ENCODE measurements around the gene AKR1C2.
"Not testable (repeated sequence)": the region's sequence is repeated elsewhere in the genome, so short reads cannot be mapped to it uniquely, and the experiment has no call there.

DNA sequence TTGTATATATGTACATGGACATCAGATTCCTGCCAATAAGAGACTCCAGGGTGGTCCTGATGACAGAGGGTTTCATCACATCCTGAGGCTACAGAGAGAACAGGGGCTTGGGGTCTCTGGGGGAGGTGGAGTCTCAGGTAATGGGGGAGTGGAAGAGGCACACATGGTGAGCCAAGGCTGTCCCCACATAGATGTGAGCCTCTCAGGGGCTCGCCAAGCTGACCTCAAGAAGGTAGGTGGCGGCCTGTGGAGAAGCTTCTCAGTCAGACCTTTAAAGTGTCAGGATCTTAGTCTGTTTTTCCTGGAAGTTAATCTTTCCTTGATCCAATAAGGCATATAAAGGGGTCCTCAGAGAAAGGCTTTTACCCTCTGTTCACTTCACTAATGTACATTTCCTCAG lies 62.7 kb downstream of the AKR1C2 start:
- not testable (repeated sequence) for TF ChIP-seq TAF1 (IDR thresholded peaks at IDR 0.05; ENCODE audit: borderline replicate concordance, low read depth, low read length); POLR2AphosphoS5 (IDR thresholded peaks at IDR 0.05; ENCODE audit: low read length); EGR1 (IDR thresholded peaks at IDR 0.05; ENCODE audit: borderline replicate concordance in 1 of 2, low read depth in 2 of 2, low read length in 2 of 2); EP300 (IDR thresholded peaks at IDR 0.05; ENCODE audit: borderline replicate concordance in 1 of 2, control insufficient read depth in 1 of 2, low read depth in 2 of 2, low read length in 2 of 2); EZH2 (IDR thresholded peaks at IDR 0.05; ENCODE audit: borderline replicate concordance, control insufficient read depth, low read depth, low read length); EED (IDR thresholded peaks at IDR 0.05; ENCODE audit: low read depth); SPI1 (IDR thresholded peaks at IDR 0.05; ENCODE audit: borderline replicate concordance, insufficient read depth, low read depth, low read length); ZNF384 (IDR thresholded peaks at IDR 0.05; ENCODE audit: borderline replicate concordance, low read depth, low read length); SIN3A (IDR thresholded peaks at IDR 0.05; ENCODE audit: low read depth, low read length)
- TF ChIP-seq, protein P1, sequence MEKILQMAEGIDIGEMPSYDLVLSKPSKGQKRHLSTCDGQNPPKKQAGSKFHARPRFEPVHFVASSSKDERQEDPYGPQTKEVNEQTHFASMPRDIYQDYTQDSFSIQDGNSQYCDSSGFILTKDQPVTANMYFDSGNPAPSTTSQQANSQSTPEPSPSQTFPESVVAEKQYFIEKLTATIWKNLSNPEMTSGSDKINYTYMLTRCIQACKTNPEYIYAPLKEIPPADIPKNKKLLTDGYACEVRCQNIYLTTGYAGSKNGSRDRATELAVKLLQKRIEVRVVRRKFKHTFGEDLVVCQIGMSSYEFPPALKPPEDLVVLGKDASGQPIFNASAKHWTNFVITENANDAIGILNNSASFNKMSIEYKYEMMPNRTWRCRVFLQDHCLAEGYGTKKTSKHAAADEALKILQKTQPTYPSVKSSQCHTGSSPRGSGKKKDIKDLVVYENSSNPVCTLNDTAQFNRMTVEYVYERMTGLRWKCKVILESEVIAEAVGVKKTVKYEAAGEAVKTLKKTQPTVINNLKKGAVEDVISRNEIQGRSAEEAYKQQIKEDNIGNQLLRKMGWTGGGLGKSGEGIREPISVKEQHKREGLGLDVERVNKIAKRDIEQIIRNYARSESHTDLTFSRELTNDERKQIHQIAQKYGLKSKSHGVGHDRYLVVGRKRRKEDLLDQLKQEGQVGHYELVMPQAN (conservative IDR thresholded peaks at IDR 0.05) = not testable (repeated sequence)
- TF ChIP-seq, protein P2, sequence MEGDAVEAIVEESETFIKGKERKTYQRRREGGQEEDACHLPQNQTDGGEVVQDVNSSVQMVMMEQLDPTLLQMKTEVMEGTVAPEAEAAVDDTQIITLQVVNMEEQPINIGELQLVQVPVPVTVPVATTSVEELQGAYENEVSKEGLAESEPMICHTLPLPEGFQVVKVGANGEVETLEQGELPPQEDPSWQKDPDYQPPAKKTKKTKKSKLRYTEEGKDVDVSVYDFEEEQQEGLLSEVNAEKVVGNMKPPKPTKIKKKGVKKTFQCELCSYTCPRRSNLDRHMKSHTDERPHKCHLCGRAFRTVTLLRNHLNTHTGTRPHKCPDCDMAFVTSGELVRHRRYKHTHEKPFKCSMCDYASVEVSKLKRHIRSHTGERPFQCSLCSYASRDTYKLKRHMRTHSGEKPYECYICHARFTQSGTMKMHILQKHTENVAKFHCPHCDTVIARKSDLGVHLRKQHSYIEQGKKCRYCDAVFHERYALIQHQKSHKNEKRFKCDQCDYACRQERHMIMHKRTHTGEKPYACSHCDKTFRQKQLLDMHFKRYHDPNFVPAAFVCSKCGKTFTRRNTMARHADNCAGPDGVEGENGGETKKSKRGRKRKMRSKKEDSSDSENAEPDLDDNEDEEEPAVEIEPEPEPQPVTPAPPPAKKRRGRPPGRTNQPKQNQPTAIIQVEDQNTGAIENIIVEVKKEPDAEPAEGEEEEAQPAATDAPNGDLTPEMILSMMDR (IDR thresholded peaks at IDR 0.05 in 2 of 3, conservative IDR thresholded peaks at IDR 0.05 in 1 of 3; ENCODE audit: control insufficient read depth in 2 of 3, extremely low read depth in 1 of 3, insufficient read depth in 1 of 3, low read depth in 3 of 3, low read length in 3 of 3) = not testable (repeated sequence)
- TF ChIP-seq, protein P3, sequence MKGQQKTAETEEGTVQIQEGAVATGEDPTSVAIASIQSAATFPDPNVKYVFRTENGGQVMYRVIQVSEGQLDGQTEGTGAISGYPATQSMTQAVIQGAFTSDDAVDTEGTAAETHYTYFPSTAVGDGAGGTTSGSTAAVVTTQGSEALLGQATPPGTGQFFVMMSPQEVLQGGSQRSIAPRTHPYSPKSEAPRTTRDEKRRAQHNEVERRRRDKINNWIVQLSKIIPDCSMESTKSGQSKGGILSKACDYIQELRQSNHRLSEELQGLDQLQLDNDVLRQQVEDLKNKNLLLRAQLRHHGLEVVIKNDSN (IDR thresholded peaks at IDR 0.05; ENCODE audit: borderline replicate concordance, extremely low read length, insufficient read depth, low read depth, low read length) = not testable (repeated sequence)

Data from GM12878 (cell line).